ENCODE data around the gene ZNF443.
"Not testable (repeated sequence)": the region's sequence is repeated elsewhere in the genome, so short reads cannot be mapped to it uniquely, and the experiment has no call there.

The ZNF443 gene

GRCh38 chr19:12440541-12441316 is at the start of gene ZNF443:
Gene ZNF443, minus strand, starts transcription at chr19:12441021. Its CDS starts 107 bp downstream, at chr19:12440914.
- peak; percentile 99 for DNase-seq (ENCODE audit: low spot score)

DNA sequence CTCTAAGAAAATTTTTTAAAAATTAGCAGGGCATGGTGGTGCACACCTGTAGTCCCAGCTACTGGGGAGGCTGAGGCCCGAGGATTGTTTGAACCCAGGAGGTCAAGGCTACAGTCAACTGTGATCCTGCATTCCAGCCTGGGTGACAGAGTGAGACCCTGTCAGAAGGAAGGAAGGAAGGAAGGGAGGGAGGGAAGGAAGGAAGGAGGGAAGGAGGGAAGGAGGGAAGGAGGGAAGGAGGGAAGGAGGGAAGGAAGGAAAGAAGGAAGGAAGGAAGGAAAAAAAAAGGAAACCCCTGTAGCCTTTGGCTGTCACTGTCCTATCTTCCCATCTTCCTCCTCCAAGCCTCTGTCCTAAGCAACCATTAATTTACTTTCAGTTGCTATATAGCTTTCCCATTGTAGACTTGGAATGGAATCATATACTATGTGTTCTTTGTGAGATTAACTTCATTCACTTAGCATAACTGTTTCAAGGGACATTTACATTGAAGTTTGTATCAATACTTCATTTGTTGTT is 45.5 kb upstream of the ZNF443 start:
- DNase-seq (ENCODE audit: low spot score) = not testable (repeated sequence)

DNA sequence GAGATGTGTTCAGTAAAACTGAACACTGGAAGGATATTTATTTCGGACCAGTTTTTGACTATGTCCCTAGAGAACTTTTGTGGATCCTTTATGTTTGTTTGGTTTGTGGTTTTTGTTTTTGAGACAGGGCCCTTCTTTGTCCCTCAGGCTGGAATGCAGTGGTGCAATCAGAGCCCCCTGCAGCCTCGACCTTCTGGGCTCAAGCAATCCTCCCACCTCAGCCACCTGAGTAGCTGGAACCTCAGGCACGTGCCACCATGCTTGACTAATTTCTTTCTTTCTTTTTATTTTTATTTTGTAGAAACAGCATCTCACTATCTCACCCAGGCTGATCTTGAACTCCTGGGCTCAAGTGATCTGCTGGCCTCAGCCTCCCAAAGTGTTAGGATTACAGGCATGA is 44.8 kb upstream of the ZNF443 start:
- DNase-seq (ENCODE audit: low spot score) = no peak

DNA sequence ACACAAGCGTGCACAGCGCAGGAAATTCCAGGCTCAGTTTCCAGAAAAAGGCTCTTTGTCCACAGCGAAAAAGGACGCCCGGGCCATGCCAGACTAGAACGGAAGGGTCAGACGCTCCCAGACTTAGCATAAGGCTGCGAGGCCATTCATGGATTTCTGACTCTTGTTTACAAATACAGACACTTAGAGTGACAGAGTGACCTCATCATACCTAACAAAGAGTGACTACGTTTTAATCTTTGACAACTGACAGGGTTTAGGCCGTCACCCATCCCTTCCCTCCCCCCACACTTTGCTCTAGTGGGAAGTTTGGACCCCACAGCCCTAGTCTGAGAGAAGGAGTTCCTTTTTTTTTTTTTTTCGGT is 44.2 kb upstream of the ZNF443 start:
- DNase-seq (ENCODE audit: low spot score) = no peak

DNA sequence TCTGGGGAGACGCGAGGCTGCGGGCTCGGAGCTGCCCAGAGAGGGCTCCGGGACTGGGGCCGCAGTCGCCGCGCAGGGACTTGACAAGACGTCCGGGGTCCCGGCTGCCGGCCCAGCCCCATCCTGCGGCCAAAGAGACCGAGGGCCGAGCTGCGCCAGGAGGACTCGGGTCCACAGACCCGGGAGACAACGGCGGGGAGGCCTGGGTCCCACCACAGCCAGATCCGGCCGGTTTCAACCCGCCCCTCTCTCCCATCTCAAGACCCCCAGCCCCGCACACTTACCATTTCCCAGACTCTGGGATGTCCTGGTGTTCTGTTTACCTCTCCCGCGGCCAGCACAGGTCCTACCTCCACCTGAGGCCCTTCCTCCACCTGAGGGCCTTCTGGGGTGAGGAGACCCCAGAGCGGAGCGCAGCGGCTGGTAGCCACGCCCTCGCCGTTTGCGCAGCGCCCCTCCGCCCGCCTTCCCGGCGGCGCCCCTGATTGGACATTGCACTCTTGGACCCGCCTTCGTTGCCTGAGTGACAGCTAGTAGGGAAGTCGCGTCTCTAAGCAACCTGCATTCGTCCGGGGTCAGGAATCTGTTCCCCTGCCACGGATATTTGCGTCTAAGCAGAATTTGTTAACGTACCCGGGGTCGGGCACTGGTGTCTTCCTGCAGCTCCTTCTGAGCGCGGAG is 43.7 kb upstream of the ZNF443 start, which contains the start of gene ZNF709:
TSS of gene ZNF709 (minus strand) at position 446 of the 681 bp plus-strand sequence. CDS start at position 287, 159 bp downstream.
- peak; percentile 96 for DNase-seq (ENCODE audit: low spot score)

DNA sequence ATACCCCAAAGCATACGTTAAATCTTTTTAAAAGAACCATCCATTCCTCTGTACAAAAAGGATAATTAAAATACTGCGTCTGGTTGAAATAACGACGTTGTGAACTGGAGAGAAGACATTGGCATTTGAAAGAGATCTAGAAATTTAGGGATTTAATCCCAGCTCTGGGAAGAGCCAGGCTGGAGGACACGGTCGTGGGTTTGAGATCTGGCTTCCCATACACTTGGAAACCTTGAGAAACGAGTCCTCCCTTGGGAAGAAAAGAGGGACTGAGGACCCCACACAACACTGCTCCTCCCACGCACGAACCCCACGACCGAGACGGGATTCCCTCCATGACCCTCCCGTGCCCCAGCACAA is 43.2 kb upstream of the ZNF443 start:
- DNase-seq (ENCODE audit: low spot score) = no peak

GRCh38 chr19:12482509-12482886 is 41.7 kb upstream of the ZNF443 start:
- no peak for DNase-seq (ENCODE audit: low spot score)

GRCh38 chr19:12481781-12482508 is 41.1 kb upstream of the ZNF443 start:
- DNase-seq (ENCODE audit: low spot score) = no peak

- no peak for DNase-seq (ENCODE audit: low spot score)
These were observed 37.6 kb upstream of the ZNF443 start for GRCh38 chr19:12478234-12478941.

DNA sequence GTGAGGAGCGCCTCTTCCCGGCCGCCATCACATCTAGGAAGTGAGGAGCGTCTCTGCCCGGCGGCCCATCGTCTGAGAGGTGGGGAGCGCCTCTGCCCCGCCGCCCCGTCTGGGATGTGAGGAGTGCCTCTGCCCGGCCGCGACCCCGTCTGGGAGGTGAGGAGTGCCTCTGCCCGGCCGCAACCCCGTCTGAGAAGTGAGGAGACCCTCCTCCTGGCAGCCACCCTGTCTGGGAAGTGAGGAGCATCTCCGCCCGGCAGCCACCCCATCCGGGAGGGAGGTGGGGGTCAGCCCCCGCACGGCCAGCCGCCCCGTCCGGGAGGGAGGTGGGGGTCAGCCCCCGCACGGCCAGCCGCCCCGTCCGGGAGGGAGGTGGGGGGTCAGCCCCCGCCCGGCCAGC is 26.8 kb upstream of the ZNF443 start:
- DNase-seq (ENCODE audit: low spot score) = not testable (repeated sequence)

DNA sequence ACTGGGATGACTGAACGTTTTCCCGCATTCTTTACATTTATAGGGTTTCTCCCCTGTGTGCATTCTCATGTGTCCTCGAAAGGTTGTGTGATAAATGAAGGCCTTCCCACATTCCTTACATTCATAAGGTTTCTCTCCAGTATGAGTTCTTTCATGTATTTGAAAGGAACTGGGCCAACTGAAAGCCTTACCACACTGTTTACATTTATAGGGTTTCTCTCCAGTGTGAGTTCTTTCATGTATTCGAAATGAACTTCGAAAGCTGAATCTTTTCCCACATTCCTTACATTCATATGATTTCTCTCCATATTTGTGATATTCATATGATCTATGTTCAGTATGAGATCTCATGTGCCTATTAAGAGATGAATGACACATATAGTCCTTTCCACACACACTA is 24.4 kb upstream of the ZNF443 start:
- no peak for DNase-seq (ENCODE audit: low spot score)

GRCh38 chr19:12464769-12465168 is 23.9 kb upstream of the ZNF443 start:
- no peak for DNase-seq (ENCODE audit: low spot score)

GRCh38 chr19:12464139-12464538 is 23.3 kb upstream of the ZNF443 start:
- not testable (repeated sequence) for DNase-seq (ENCODE audit: low spot score)

DNA sequence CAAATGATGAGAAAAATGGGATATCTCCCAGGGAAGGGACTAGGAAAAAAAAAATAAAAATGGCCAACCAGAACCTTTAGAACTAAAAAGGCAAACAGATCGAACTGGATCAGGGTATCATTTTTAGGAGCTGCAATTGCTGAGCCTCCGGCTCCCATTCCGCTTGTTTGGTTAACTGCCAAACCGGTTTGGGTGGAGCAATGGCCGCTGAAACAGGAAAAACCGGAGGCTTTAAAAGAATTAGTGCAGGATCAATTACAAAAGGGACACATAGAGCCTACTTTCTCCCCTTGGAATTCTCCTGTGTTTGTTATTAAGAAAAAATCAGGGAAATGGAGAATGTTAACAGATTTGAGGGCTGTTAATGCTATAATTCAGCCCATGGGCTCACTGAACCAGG is 12.7 kb upstream of the ZNF443 start:
- no peak for DNase-seq (ENCODE audit: low spot score)

DNA sequence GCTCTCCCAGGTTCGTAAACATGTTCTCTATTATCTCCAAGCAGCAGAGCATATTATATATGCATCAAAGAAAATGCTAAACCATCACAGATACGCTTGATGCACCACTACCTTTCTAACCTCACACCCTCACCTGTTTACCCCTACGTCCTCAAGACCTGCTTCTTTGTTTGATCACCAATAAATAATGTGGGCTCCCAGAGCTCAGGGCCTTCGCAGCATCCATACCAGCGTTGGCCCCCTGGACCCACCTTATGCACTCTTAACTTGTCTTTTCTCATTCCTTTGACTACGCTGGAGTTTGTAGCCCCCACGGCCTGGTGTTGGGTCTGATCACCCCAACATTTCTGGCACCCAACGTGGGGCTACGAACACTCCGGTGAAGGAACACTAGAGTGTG is 10.0 kb upstream of the ZNF443 start:
- no peak for DNase-seq (ENCODE audit: low spot score)

GRCh38 chr19:12448808-12449207 is 8.0 kb upstream of the ZNF443 start:
- DNase-seq (ENCODE audit: low spot score) = no peak

DNA sequence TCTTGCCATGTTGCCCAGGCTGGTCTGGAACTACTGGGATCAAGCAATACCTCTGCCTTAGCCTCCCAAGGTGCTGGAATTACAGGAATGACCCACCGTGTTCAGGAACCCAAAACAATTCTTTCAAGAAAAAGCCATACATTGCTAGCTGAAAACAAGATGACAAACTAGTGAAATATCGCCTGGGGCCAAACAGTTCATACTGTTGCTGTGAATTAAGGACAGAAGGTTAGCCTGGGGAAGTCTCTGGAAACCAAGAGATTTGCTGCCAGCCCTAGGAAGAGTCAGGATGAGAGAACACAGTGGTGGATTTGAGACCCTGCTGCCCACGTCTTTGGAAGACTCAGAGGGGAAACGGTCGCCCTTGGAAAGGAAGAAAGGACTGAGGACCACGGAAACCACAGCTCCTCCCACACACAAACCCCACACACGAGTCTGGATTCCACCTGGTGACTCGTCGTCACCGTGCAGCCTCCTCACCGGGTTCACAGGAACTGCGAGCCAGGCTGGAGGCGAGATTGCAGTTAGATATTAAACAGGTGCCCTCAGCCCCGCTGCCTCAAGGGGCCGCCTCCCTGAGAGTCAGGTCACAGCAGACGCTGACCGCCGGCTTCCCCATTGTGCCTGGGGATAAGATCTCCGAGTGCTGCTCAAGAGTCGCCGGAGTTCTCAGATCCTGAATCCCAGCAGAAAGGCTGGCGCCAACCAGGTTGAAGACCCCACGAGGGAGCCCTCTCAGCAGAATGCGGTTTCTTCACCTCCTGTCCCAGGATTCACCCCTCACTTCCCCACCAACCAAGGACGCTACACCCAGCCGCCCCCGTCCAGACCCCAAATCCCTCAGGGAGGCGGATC is 908 bp downstream of the ZNF443 start:
- peak; percentile 15 for DNase-seq (ENCODE audit: low spot score)

GRCh38 chr19:12430726-12431299 is 10.0 kb downstream of the ZNF443 start:
- not testable (repeated sequence) for DNase-seq (ENCODE audit: low spot score)

- DNase-seq (ENCODE audit: low spot score) = no peak
These were observed 14.9 kb downstream of the ZNF443 start for GRCh38 chr19:12425888-12426274.

- DNase-seq (ENCODE audit: low spot score) = no peak
These were observed 15.5 kb downstream of the ZNF443 start for GRCh38 chr19:12425236-12425887.
